CD4-positive, alpha-beta T cell treated with Interleukin-17A for 1 hour (primary cell): ENCODE measurements around the gene STXBP3.
A peak's percentile ranks its signal among the peaks of the same experiment; 100 is the strongest.

ENCODE experiments used
- DNase-seq: peaks from one replicate; pipeline ENCODE4 v3.0.0-alpha.2; 2020

The STXBP3 gene

GRCh38 chr1:108811611-108812010 lies 65.1 kb downstream of the STXBP3 start:
- no peak for DNase-seq

- DNase-seq, result no peak
Observed at GRCh38 chr1:108813326-108813725, 66.9 kb downstream of the STXBP3 start.

GRCh38 chr1:108814343-108815125 lies 68.1 kb downstream of the STXBP3 start:
- no peak for DNase-seq

GRCh38 chr1:108815566-108815965 lies 69.1 kb downstream of the STXBP3 start:
- DNase-seq, result no peak

- DNase-seq, result no peak
Observed at GRCh38 chr1:108816049-108816893, 69.8 kb downstream of the STXBP3 start.

GRCh38 chr1:108817016-108817415 lies 70.5 kb downstream of the STXBP3 start:
- no peak for DNase-seq

- no peak for DNase-seq
Observed at GRCh38 chr1:108817811-108818210, 71.3 kb downstream of the STXBP3 start.

- DNase-seq, result no peak
Observed at GRCh38 chr1:108819878-108820277, 73.4 kb downstream of the STXBP3 start.

- no peak for DNase-seq
Observed at GRCh38 chr1:108823632-108824031, 77.2 kb downstream of the STXBP3 start.

GRCh38 chr1:108824051-108824450 lies 77.6 kb downstream of the STXBP3 start:
- no peak for DNase-seq

GRCh38 chr1:108826081-108826635 lies 79.7 kb downstream of the STXBP3 start:
- DNase-seq, result no peak

- peak; percentile 71 for DNase-seq
Observed at GRCh38 chr1:108828074-108828961, 81.8 kb downstream of the STXBP3 start.

GRCh38 chr1:108829498-108829916 lies 83.0 kb downstream of the STXBP3 start:
- no peak for DNase-seq

GRCh38 chr1:108830119-108831008 lies 83.9 kb downstream of the STXBP3 start:
- no peak for DNase-seq

- peak; percentile 2 for DNase-seq
Observed at GRCh38 chr1:108831225-108831624, 84.8 kb downstream of the STXBP3 start.

GRCh38 chr1:108832929-108833328 lies 86.5 kb downstream of the STXBP3 start:
- no peak for DNase-seq

GRCh38 chr1:108841703-108842102 lies 95.2 kb downstream of the STXBP3 start:
- no peak for DNase-seq

- no peak for DNase-seq
Observed at GRCh38 chr1:108842525-108843181, 96.2 kb downstream of the STXBP3 start.

GRCh38 chr1:108843390-108844137 lies 97.1 kb downstream of the STXBP3 start:
- DNase-seq, result no peak

GRCh38 chr1:108845446-108845845 lies 99.0 kb downstream of the STXBP3 start:
- no peak for DNase-seq
